Left lung (tissue), 10 donors: ENCODE data around the gene CHDH. TPM values are rescaled to one million over a fixed set of nuclear protein-coding genes. Genes with fewer than 3 reads are reported as not detected.

ENCODE experiments used
- ATAC-seq: fragments of 200-7000 bp; cut with Tn5 transposase; one replicate; pipeline ENCODE4 v1.9.1; 2020; ENCODE audit warnings: moderate library complexity
- DNase-seq, 4 donors: peaks; one replicate each; pipeline ENCODE4 v3.0.0-alpha.2; 2013 to 2020
- H3K27ac ChIP-seq, 2 donors: fragments of 200-600 bp; sonication (generic) in 1 of 2; one replicate each; pipeline versions ENCODE4 v1.5.0 to v1.8.0; 2020 to 2021
- H3K27me3 ChIP-seq, 2 donors: fragments of 200-600 bp; sonication (generic) in 1 of 2; one replicate each; pipeline versions ENCODE4 v1.5.0 to v1.8.0; 2020 to 2021
- H3K36me3 ChIP-seq, 2 donors: fragments of 200-600 bp; sonication (generic) in 1 of 2; one replicate each; pipeline versions ENCODE4 v1.5.0 to v1.8.0; 2020 to 2021
- H3K4me1 ChIP-seq, 2 donors: fragments of 200-600 bp; one replicate each; pipeline ENCODE4 v1.8.0; 2021
- H3K4me3 ChIP-seq, 2 donors: fragments of 200-600 bp; sonication (generic) in 1 of 2; one replicate each; pipeline versions ENCODE4 v1.5.0 to v1.8.0; 2020 to 2021; ENCODE audit warnings: mild to moderate bottlenecking in 1 of 2
- H3K9me3 ChIP-seq, 2 donors: fragments of 200-600 bp; sonication (generic) in 1 of 2; one replicate each; pipeline versions ENCODE4 v1.5.0 to v1.8.0; 2020 to 2021
- CTCF ChIP-seq, 2 donors: fragments of 200-600 bp; sonication (generic) in 1 of 2; IDR thresholded peaks; one replicate each; pipeline versions ENCODE4 v1.5.0 to v1.8.0; 2021; ENCODE audit warnings: antibody characterized with exemption in 2 of 2
- intact Hi-C, 2 donors: fragments of 100-400 bp; cut with DNase I; formaldehyde crosslinking; loops; one replicate each; pipeline versions ENCODE4 v1.11.2 to v1.14.2; 2022
- polyA plus RNA-seq, 6 donors: library from polyadenylated mRNA; unstranded; fragments of 120-200 nt; gene quantifications; one replicate each; pipeline ENCODE4 v1.2.1, GENCODE V29; 2013; ENCODE audit not compliant: insufficient read length in 6 of 6
- total RNA-seq, 2 donors: library from RNA; stranded (reverse); fragmentation: NEBNext Ultra II Directional; extraction: Animal tissue kit (Norgen Biotek cat#: 25700); gene quantifications; one replicate each; pipeline ENCODE4 v1.2.1, GENCODE V29; 2021
- donor health status: DM: no; HTN: yes; CAD: no.
- donor health status: DM: no; HTN: no; CAD: no.

CHDH gene
- total and polyA plus RNA-seq, 8 donors: 3.3 to 11.4 (median 4.3) TPM

GRCh38 chr3:53772562-53772961 lies 73.7 kb downstream of the CHDH start:
- Histone ChIP-seq H3K9me3 (no peaks in the 10 kb centered on the region), H3K4me3 (no peak overlapping the region), H3K4me1 (peaks cover 0 to 4% of the 10 kb centered on the region in 2 donors), H3K27me3 (no peaks in the 10 kb centered on the region), H3K27ac (no peak overlapping the region), H3K36me3 (no peaks in the 10 kb centered on the region)
- ATAC-seq: no peak
- TF ChIP-seq CTCF (IDR thresholded peaks at IDR 0.05): no peak
- intact Hi-C loops: no loop called here
- no peak for DNase-seq

GRCh38 chr3:53768478-53769459 lies 77.5 kb downstream of the CHDH start:
- Histone ChIP-seq H3K4me3 (no peak overlapping the region), H3K9me3 (no peaks in the 10 kb centered on the region), H3K27ac (no peak overlapping the region), H3K27me3 (no peaks in the 10 kb centered on the region), H3K4me1 (peaks cover 0 to 4% of the 10 kb centered on the region in 2 donors), H3K36me3 (no peaks in the 10 kb centered on the region)
- ATAC-seq (no peak), DNase-seq (no peak)
- intact Hi-C loops: no loop called here
- TF ChIP-seq CTCF (IDR thresholded peaks at IDR 0.05): no peak

GRCh38 chr3:53766706-53767105 lies 79.5 kb downstream of the CHDH start:
- Histone ChIP-seq H3K27ac (no peak overlapping the region), H3K4me3 (no peak overlapping the region), H3K9me3 (no peaks in the 10 kb centered on the region), H3K4me1 (no peaks in the 10 kb centered on the region), H3K27me3 (no peaks in the 10 kb centered on the region), H3K36me3 (no peaks in the 10 kb centered on the region)
- TF ChIP-seq CTCF (IDR thresholded peaks at IDR 0.05): no peak
- ATAC-seq (no peak), DNase-seq (no peak)
- intact Hi-C loops: no loop called here

- intact Hi-C loops: no loop called here
- Histone ChIP-seq H3K9me3 (no peaks in the 10 kb centered on the region), H3K4me3 (no peak overlapping the region), H3K4me1 (no peaks in the 10 kb centered on the region), H3K27me3 (no peaks in the 10 kb centered on the region), H3K27ac (no peak overlapping the region), H3K36me3 (no peaks in the 10 kb centered on the region)
- no peak for DNase-seq
- no peak for ATAC-seq
- TF ChIP-seq CTCF (IDR thresholded peaks at IDR 0.05): no peak
These were observed 80.5 kb downstream of the CHDH start for GRCh38 chr3:53765753-53766152.

- Histone ChIP-seq H3K36me3 (no peaks in the 10 kb centered on the region), H3K27ac (no peak overlapping the region), H3K9me3 (no peaks in the 10 kb centered on the region), H3K27me3 (no peaks in the 10 kb centered on the region), H3K4me1 (no peaks in the 10 kb centered on the region), H3K4me3 (no peak overlapping the region)
- intact Hi-C loops: no loop called here
- TF ChIP-seq CTCF (IDR thresholded peaks at IDR 0.05): no peak
- ATAC-seq (peak; percentile 93), DNase-seq (peak in 1 of 4 donors; percentile 56)
These were observed 82.0 kb downstream of the CHDH start for GRCh38 chr3:53764026-53764775.
